DOHH2 (cell line): ENCODE results near the gene ATAT1.

ENCODE experiments used
- H3F3A ChIP-seq: fragments of 200-600 bp; sonication (generic), shearing (Covaris generic); 2 replicates; pipeline ENCODE4 v1.6.0; 2016; ENCODE audit warnings: antibody characterized with exemption, mild to moderate bottlenecking; ENCODE audit not compliant: control insufficient read depth, insufficient read depth
- H3K27ac ChIP-seq: fragments of 200-600 bp; sonication (generic); 2 replicates; pipeline ENCODE4 v1.5.1; 2014; ENCODE audit warnings: low read depth, mild to moderate bottlenecking, low read length, moderate library complexity
- H3K27me3 ChIP-seq: fragments of 200-600 bp; sonication (generic); 2 replicates; pipeline ENCODE4 v1.6.1; 2014; ENCODE audit warnings: mild to moderate bottlenecking, low read length, mixed read lengths; ENCODE audit not compliant: control insufficient read depth
- H3K36me3 ChIP-seq: fragments of 200-600 bp; sonication (generic); 2 replicates; pipeline ENCODE4 v1.6.1; 2014; ENCODE audit warnings: mild to moderate bottlenecking, low read length, moderate library complexity, mixed read lengths; ENCODE audit not compliant: control insufficient read depth
- H3K4me1 ChIP-seq: fragments of 200-600 bp; sonication (generic); 2 replicates; pipeline ENCODE4 v1.6.1; 2014; ENCODE audit warnings: mild to moderate bottlenecking, low read length, mixed read lengths; ENCODE audit not compliant: control insufficient read depth
- H3K4me2 ChIP-seq: fragments of 200-600 bp; sonication (generic); 2 replicates; pipeline ENCODE4 v1.6.0; 2014; ENCODE audit warnings: mild to moderate bottlenecking, low read length, moderate library complexity
- H3K4me3 ChIP-seq: fragments of 200-600 bp; sonication (generic); 2 replicates; pipeline ENCODE4 v1.5.1; 2014; ENCODE audit warnings: mild to moderate bottlenecking, low read length, mixed read lengths
- H3K79me2 ChIP-seq: fragments of 200-600 bp; sonication (generic); 2 replicates; pipeline ENCODE4 v1.6.1; 2014; ENCODE audit warnings: mild to moderate bottlenecking, low read length, mixed read lengths; ENCODE audit not compliant: control insufficient read depth
- H3K9me2 ChIP-seq: fragments of 200-600 bp; sonication (generic); replicated peaks from 2 replicates; pipeline ENCODE4 v1.6.1; 2014; ENCODE audit warnings: mild to moderate bottlenecking, low read length, mixed read lengths; ENCODE audit not compliant: control insufficient read depth
- H3K9me3 ChIP-seq: fragments of 200-600 bp; sonication (generic); 2 replicates; pipeline ENCODE4 v1.6.1; 2014; ENCODE audit warnings: antibody characterized with exemption, low read length, mixed read lengths; ENCODE audit not compliant: control insufficient read depth, insufficient read depth
- H4K20me1 ChIP-seq: fragments of 200-600 bp; sonication (generic); 2 replicates; pipeline ENCODE4 v1.6.0; 2014; ENCODE audit warnings: low read depth, mild to moderate bottlenecking, antibody characterized with exemption, low read length, moderate library complexity; ENCODE audit not compliant: control insufficient read depth, insufficient read depth
- EZH2phosphoT487 ChIP-seq: fragments of 200-600 bp; sonication (generic); IDR thresholded peaks from 2 replicates; pipeline ENCODE4 v1.6.1; 2017; ENCODE audit warnings: borderline replicate concordance, mild to moderate bottlenecking, antibody characterized with exemption, low read length, moderate library complexity, mixed read lengths
- TF ChIP-seq, protein P1 (sequence below): fragments of 200-600 bp; sonication (generic); IDR thresholded peaks from one replicate; pipeline ENCODE4 v1.5.1; 2014; ENCODE audit warnings: antibody characterized with exemption, mild to moderate bottlenecking, low read depth, low read length; ENCODE audit not compliant: poor library complexity, severe bottlenecking

Gene ATAT1

DNA sequence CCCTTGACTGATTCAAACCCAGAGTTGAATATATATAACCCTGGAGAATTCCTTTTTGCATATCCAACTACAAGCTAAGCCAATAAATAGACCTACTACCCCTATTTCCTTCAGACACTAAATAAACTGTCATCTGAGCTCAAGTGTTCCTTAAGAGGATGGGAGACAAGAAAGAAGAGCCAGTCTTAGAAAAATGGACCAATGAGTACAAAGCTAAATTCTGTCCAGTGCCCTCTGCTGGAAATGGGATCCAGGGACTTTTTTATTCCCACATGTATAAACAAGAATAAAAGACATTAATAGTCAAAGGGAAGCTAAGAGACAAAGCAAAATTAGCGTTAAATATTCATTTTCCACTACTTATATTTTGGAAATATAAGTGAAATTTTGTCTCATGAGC lies 14.5 kb upstream of the ATAT1 start:
- Histone ChIP-seq H3K9me3 (no peaks in the 10 kb centered on the region), H3K9me2 (no peaks in the 10 kb centered on the region), H3K4me3 (no peak overlapping the region), H4K20me1 (peaks cover 26% of the 10 kb centered on the region), H3K79me2 (peaks cover 74% of the 10 kb centered on the region), H3K36me3 (peaks cover 92% of the 10 kb centered on the region), H3K4me2 (peak overlapping the region; percentile 96; the same call in 1 of the 2 replicates), H3K27me3 (no peaks in the 10 kb centered on the region), H3K27ac (no peak overlapping the region), H3K4me1 (peaks cover 29% of the 10 kb centered on the region), H3F3A (peaks cover 41% of the 10 kb centered on the region)
- TF ChIP-seq, protein P1, sequence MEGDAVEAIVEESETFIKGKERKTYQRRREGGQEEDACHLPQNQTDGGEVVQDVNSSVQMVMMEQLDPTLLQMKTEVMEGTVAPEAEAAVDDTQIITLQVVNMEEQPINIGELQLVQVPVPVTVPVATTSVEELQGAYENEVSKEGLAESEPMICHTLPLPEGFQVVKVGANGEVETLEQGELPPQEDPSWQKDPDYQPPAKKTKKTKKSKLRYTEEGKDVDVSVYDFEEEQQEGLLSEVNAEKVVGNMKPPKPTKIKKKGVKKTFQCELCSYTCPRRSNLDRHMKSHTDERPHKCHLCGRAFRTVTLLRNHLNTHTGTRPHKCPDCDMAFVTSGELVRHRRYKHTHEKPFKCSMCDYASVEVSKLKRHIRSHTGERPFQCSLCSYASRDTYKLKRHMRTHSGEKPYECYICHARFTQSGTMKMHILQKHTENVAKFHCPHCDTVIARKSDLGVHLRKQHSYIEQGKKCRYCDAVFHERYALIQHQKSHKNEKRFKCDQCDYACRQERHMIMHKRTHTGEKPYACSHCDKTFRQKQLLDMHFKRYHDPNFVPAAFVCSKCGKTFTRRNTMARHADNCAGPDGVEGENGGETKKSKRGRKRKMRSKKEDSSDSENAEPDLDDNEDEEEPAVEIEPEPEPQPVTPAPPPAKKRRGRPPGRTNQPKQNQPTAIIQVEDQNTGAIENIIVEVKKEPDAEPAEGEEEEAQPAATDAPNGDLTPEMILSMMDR, result peak; percentile 44
- TF ChIP-seq EZH2phosphoT487, result no peak

DNA sequence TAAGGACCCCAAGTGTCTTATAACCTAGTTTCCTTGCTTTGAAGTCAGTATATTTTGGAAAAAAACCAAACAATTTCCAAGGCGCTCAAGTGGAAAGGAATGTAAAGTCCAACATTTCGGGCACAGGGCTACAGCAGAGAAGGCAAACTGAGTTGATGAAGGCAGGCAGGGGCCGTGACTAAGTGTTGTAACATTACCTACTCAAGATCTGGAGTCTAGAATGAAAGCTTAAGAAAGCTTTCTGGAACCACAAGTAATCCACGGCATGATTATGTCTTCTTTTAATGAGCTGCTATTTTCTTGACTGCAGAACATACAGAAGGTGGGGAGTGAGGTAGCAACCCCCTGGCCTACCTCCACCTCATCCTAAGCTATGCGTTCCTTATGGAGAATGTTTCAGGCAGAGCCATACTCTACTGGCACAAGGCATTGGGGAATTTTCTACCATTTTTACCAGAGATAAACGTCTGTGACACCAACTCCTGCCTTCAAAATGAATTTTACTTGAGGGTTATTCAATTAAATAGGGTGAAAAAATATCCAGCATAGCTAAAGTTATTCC lies 13.9 kb upstream of the ATAT1 start:
- H3K79me2 ChIP-seq, result peaks cover 76% of the 10 kb centered on the region
- peaks cover 29% of the 10 kb centered on the region for H3K4me1 ChIP-seq
- H3K4me2 ChIP-seq, result peak overlapping the region; percentile 96
- no peak overlapping the region for H3K27ac ChIP-seq
- H3K9me3 ChIP-seq, result no peaks in the 10 kb centered on the region
- no peak overlapping the region for H3K4me3 ChIP-seq
- peaks cover 26% of the 10 kb centered on the region for H4K20me1 ChIP-seq
- no peaks in the 10 kb centered on the region for H3K9me2 ChIP-seq
- H3F3A ChIP-seq, result peaks cover 36% of the 10 kb centered on the region
- H3K27me3 ChIP-seq, result no peaks in the 10 kb centered on the region
- TF ChIP-seq, protein P1, result no peak
- no peak for TF ChIP-seq EZH2phosphoT487
- peaks cover 87% of the 10 kb centered on the region for H3K36me3 ChIP-seq

DNA sequence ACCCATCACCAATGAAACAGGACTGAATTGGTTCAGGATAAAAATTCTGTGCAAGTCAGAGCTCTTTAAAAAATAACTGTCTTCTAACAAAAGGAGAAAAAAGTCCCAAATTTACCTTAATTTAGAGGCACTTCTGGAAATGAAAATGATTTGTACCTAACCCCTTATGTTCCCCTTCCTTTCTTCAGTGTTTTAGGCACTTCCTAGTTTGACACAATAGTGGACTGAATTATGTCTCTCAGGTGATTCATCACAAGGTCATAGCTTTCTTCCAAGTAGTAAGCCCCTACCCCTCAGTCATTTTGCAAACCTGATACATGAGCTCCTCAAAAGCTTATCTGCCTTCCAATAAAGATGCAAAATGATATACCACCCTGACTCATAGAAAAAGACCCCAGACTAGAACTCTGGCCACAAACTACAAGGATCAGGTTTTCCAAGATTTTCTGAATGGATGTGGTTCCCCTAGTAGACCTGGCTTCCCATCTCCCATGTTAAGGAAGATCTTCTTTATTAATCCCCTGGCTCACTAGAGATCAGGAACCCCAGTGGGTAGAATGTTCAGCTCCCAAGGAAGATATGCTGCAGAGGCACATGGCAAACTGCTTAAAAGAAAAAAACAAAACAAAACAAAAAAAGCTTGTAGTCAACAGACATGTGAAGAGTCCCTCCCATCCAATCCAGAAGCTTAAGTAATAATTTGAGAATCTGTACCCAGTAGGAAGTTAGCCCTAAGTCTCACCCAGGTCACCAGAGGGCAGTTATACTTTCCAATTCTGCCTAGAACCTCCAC lies 13.2 kb upstream of the ATAT1 start:
- Histone ChIP-seq H3F3A (peaks cover 36% of the 10 kb centered on the region), H4K20me1 (peaks cover 26% of the 10 kb centered on the region), H3K36me3 (peaks cover 84% of the 10 kb centered on the region), H3K4me1 (peaks cover 29% of the 10 kb centered on the region), H3K27ac (peak overlapping the region; percentile 19; the same call in 1 of the 2 replicates), H3K4me2 (peak overlapping the region; percentile 96), H3K9me2 (no peaks in the 10 kb centered on the region), H3K4me3 (peak overlapping the region; percentile 83), H3K27me3 (no peaks in the 10 kb centered on the region), H3K9me3 (no peaks in the 10 kb centered on the region), H3K79me2 (peaks cover 83% of the 10 kb centered on the region)
- TF ChIP-seq EZH2phosphoT487, result no peak
- TF ChIP-seq, protein P1, result no peak
